Activated CD4-positive, alpha-beta T cell treated with anti-CD3 and anti-CD28 coated beads, Interleukin-2, amount 10 ng/mL, durations not matched to agents 24 days and 14 days (primary cell): ENCODE measurements around the gene TMEM150B. TPM values are rescaled to one million over a fixed set of nuclear protein-coding genes. Genes with fewer than 3 reads are reported as not detected.

ENCODE experiments used
- DNase-seq: peaks from one replicate; pipeline ENCODE4 v3.0.0; 2022
- H3K27ac Mint-ChIP-seq: one replicate; pipeline ENCODE4 v1.8.0; 2022; ENCODE audit warnings: mild to moderate bottlenecking, mixed read lengths
- H3K27me3 Mint-ChIP-seq: one replicate; pipeline ENCODE4 v1.8.0; 2022; ENCODE audit warnings: mixed read lengths
- H3K36me3 Mint-ChIP-seq: one replicate; pipeline ENCODE4 v1.8.0; 2022; ENCODE audit warnings: low read depth, mild to moderate bottlenecking, mixed read lengths
- H3K4me1 Mint-ChIP-seq: one replicate; pipeline ENCODE4 v1.8.0; 2021; ENCODE audit warnings: mixed read lengths
- H3K4me3 Mint-ChIP-seq: one replicate; pipeline ENCODE4 v1.8.0; 2022; ENCODE audit warnings: mild to moderate bottlenecking, moderate library complexity, mixed read lengths
- H3K9me3 Mint-ChIP-seq: one replicate; pipeline ENCODE4 v1.8.0; 2021; ENCODE audit warnings: mixed read lengths
- intact Hi-C: fragments of 100-400 bp; cut with micrococcal nuclease; formaldehyde crosslinking; loops from one replicate; pipeline ENCODE4 v1.15.1; 2023
- total RNA-seq: library from RNA; stranded (reverse); gene quantifications from 2 replicates; pipeline ENCODE4 v1.2.3, GENCODE V29; 2022

Gene TMEM150B, protein sequence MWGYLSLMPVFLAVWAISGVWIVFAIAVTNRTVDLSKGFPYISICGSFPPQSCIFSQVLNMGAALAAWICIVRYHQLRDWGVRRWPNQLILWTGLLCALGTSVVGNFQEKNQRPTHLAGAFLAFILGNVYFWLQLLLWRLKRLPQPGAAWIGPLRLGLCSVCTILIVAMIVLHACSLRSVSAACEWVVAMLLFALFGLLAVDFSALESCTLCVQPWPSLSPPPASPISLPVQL
- 0.28 and 0.69 TPM in 2 replicates for total RNA-seq

DNA sequence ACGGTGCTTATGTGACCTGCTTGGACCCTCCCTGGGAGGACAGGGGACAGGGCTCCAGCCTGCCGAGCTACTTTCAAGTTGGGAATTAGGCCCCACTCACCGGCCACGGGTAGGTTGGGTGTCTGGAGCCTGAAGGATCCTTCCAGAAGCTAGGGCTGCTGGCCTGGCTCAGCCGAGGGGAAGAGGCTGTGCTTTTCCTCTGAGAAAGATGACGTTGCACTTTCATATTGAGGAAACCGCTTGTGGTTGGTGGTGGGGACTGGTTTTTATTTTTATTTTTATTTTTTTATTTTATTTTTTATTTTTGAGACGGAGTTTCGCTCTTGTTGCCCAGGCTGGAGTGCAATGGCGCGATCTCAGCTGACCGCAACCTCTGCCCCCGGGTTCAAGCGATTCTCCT, at the start of gene TMEM150B:
TSS of gene TMEM150B (minus strand) at position 170 of the 400 bp plus-strand sequence. CDS start 4,305 bp downstream, outside the sequence.
- Mint-ChIP-seq H3K27me3 (peaks cover 16% of the 10 kb centered on the region), H3K4me1 (peaks cover 5% of the 10 kb centered on the region), H3K36me3 (no peaks in the 10 kb centered on the region), H3K4me3 (no peak within 1 kb of the TSS), H3K27ac (peak within 1 kb of the TSS; percentile 25), H3K9me3 (no peaks in the 10 kb centered on the region)
- DNase-seq = no peak
- intact Hi-C loops = no loop called here

DNA sequence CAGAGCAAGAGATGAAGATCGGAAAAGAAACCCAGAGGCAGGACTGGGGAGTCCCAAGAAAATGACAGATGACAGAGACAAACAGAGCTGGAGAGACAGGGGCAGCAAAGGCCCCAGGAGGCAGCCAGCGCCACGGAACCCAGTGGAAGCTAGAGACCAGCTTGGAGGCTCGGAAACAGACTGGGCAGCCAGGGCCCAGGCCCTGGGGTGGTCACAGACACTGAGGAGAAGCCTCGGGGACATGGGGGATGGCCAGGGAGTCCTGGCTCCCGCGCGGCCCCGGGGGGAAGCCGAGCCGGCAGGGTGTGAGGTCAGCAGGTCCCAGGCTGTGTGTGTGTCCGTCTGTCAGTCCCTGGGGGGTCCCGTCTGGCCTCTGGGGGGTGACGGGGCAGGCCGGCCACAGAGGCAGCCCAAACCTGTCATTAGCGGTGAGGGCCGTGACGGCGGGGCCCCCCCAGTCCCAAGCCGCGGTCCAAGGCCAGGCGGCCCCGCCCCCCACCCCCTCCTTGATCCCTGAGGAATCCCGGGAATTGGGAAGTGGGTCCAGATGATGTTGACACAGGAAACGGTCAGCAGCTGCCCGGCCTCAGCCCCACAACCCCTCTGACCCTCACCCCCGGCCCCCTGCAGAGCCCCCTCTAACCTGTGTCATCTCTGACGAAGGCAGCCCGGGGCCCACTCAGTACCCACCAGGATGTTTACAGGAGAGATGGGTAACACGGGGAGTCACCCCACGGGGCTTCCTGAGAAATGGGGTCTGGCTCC, 49.0 kb upstream of the TMEM150B start:
- no peak overlapping the region for H3K27ac Mint-ChIP-seq
- H3K4me3 Mint-ChIP-seq = no peak overlapping the region
- H3K4me1 Mint-ChIP-seq = peaks cover 7% of the 10 kb centered on the region
- intact Hi-C loops = no loop called here
- peaks cover 2% of the 10 kb centered on the region for H3K36me3 Mint-ChIP-seq
- peaks cover 36% of the 10 kb centered on the region for H3K27me3 Mint-ChIP-seq
- no peak for DNase-seq
- H3K9me3 Mint-ChIP-seq = no peaks in the 10 kb centered on the region

DNA sequence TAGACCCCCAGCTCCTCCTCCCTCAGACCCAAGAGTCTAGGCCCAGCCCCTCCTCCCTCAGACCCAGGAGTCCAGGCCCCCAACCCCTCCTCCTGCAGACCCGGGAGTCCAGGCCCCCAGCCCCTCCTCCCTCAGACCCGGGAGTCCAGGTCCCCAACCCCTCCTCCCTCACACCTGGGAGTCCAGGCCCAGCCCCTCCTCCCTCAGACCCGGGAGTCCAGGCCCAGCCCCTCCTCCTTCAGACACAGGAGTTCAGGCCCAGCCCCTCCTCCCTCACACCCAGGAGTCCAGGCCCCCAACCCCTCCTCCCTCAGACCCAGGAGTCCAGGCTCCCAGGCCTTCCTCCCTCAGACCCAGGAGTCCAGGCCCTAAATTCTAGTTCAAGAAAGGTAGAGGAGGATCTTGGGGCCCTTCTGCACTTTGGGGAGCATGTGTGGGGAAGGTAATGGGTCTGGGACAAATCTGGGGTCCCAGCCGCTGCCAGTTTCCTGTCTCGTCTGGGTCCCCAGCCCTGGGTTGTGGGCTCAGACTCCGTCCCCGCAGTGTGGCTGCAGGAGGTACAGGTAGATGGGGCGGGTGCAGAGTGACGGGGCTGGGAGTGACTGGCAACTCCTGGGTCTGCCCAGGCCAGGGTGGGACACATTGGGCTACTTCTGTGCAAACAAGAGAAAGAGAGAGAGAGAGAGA, 48.3 kb upstream of the TMEM150B start:
- peaks cover 7% of the 10 kb centered on the region for H3K4me1 Mint-ChIP-seq

GRCh38 chr19:55372316-55373081, 47.4 kb upstream of the TMEM150B start:
- Mint-ChIP-seq H3K4me3 (no peak overlapping the region), H3K27ac (no peak overlapping the region), H3K9me3 (no peaks in the 10 kb centered on the region), H3K27me3 (peaks cover 48% of the 10 kb centered on the region), H3K36me3 (peaks cover 2% of the 10 kb centered on the region), H3K4me1 (peaks cover 7% of the 10 kb centered on the region)
- intact Hi-C loops = no loop called here
- no peak for DNase-seq

More for the DNA sequence above, 48.3 kb upstream of the TMEM150B start:
- intact Hi-C loops = no loop called here
- H3K27me3 Mint-ChIP-seq = peaks cover 42% of the 10 kb centered on the region
- no peak overlapping the region for H3K27ac Mint-ChIP-seq
- H3K9me3 Mint-ChIP-seq = no peaks in the 10 kb centered on the region
- H3K36me3 Mint-ChIP-seq = peaks cover 2% of the 10 kb centered on the region
- no peak overlapping the region for H3K4me3 Mint-ChIP-seq
- no peak for DNase-seq

- peaks cover 7% of the 10 kb centered on the region for H3K4me1 Mint-ChIP-seq
- H3K27me3 Mint-ChIP-seq = peaks cover 51% of the 10 kb centered on the region
Observed at GRCh38 chr19:55370305-55370988, 45.3 kb upstream of the TMEM150B start, which contains the start of gene IL11. TSS of gene IL11 (minus strand) at chr19:55370463. CDS start at chr19:55370310, 153 bp downstream.

GRCh38 chr19:55369653-55370304, 44.6 kb upstream of the TMEM150B start:
- peaks cover 2% of the 10 kb centered on the region for H3K36me3 Mint-ChIP-seq
- H3K4me1 Mint-ChIP-seq = peaks cover 7% of the 10 kb centered on the region
- peaks cover 51% of the 10 kb centered on the region for H3K27me3 Mint-ChIP-seq
- H3K9me3 Mint-ChIP-seq = no peaks in the 10 kb centered on the region
- intact Hi-C loops = no loop called here
- H3K4me3 Mint-ChIP-seq = peak overlapping the region; percentile 69
- peak; percentile 73 for DNase-seq
- H3K27ac Mint-ChIP-seq = no peak overlapping the region

More at GRCh38 chr19:55370305-55370988, 45.3 kb upstream of the TMEM150B start, which contains the start of gene IL11:
- Mint-ChIP-seq H3K27ac (no peak within 1 kb of the TSS), H3K36me3 (peaks cover 2% of the 10 kb centered on the region), H3K4me3 (peak within 1 kb of the TSS; percentile 69), H3K9me3 (no peaks in the 10 kb centered on the region)
- intact Hi-C loops = no loop called here
- no peak for DNase-seq

DNA sequence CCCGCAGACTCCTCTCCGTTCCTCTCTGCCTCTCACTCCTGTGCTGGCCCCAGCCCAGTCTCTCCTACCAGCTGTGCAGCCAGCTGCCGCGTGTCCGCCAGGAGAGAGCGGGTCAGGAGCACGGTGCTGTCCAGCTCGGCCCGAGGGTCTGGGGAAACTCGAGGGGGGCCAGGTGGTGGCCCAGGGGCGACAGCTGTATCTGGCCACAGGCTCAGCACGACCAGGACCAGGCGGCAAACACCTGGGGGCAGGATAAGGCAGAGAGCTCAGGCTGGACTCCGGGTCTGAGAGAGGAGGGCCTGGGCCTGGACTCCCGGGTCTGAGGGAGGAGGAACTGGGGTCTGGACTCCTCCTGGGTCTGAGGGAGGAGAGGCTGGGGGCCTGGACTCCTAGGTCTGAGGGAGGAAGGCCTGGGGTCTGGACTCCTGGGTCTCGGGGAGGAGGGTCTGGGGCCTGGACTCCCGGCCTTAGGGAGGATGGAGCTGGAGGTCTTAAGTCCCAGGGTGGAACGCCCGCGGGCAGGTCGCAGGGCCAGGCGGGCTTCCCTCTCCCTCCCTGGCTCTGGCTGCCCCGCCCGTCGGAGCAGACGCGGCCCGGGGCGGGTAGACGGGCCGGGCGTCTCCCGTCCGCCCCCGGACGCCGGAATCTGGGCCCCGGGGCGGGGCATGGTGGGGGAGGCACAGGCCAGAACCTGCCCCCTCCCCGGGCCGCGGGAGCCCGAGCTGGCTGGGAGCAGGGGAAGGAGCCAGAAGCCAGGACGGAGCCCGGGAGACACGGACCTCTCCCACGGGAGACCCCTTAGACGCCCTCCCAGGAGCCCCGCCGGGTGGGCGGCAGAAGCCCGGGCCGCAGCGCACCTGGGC, 43.8 kb upstream of the TMEM150B start:
- Mint-ChIP-seq H3K4me1 (peaks cover 7% of the 10 kb centered on the region), H3K27me3 (peaks cover 51% of the 10 kb centered on the region), H3K9me3 (no peaks in the 10 kb centered on the region), H3K4me3 (no peak overlapping the region), H3K36me3 (peaks cover 2% of the 10 kb centered on the region), H3K27ac (no peak overlapping the region)
- intact Hi-C loops = no loop called here
- DNase-seq = peak; percentile 73

DNA sequence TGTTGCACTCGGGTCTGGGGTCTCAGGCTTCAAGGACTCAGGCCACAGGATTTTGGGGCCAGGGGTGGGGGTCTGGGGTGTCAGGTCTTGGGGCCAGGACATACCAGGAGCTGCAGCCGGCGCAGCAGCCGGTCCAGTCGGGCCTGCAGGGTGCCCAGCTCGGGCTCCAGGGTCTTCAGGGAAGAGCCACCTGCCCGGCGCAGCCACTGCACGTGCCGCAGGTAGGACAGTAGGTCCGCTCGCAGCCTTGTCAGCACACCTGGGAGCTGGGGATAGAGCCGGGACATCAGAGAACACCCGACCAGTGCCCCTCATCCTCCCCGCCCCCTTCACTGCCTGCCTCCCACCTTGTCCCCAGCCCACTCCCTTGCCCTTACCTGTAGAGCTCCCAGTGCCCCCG, 43.0 kb upstream of the TMEM150B start:
- no peak overlapping the region for H3K27ac Mint-ChIP-seq
- intact Hi-C loops = no loop called here
- no peaks in the 10 kb centered on the region for H3K9me3 Mint-ChIP-seq
- H3K4me1 Mint-ChIP-seq = peaks cover 7% of the 10 kb centered on the region
- peaks cover 46% of the 10 kb centered on the region for H3K27me3 Mint-ChIP-seq
- peaks cover 2% of the 10 kb centered on the region for H3K36me3 Mint-ChIP-seq
- no peak overlapping the region for H3K4me3 Mint-ChIP-seq
- no peak for DNase-seq

DNA sequence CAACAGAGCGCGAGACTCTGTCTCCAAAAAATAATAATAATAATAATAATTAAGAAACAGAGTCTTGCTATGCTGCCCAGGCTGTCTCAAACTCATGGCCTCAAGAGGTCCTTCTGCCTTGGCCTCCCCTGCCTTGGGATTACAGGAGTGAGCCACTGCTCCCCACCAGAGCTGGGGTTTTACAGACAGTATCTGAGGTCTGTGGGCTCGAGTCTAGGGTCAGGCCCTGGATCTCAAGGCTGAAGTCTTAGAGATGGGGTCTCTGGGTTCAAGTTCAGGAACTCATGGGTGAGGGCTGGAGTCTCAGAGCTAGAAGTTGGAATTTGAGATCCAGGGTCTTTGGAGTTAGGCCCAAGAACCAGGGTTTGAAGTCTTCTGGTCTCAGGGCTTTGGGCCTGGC, 41.6 kb upstream of the TMEM150B start:
- Mint-ChIP-seq H3K27ac (no peak overlapping the region), H3K9me3 (no peaks in the 10 kb centered on the region), H3K27me3 (peaks cover 38% of the 10 kb centered on the region), H3K36me3 (peaks cover 2% of the 10 kb centered on the region), H3K4me3 (no peak overlapping the region), H3K4me1 (peaks cover 7% of the 10 kb centered on the region)
- DNase-seq = no peak
- intact Hi-C loops = no loop called here

GRCh38 chr19:55365964-55366363, 40.8 kb upstream of the TMEM150B start:
- no peak for DNase-seq
- no peaks in the 10 kb centered on the region for H3K9me3 Mint-ChIP-seq
- peaks cover 6% of the 10 kb centered on the region for H3K4me1 Mint-ChIP-seq
- peaks cover 30% of the 10 kb centered on the region for H3K27me3 Mint-ChIP-seq
- peaks cover under 1% of the 10 kb centered on the region for H3K36me3 Mint-ChIP-seq
- intact Hi-C loops = no loop called here
- H3K4me3 Mint-ChIP-seq = no peak overlapping the region
- H3K27ac Mint-ChIP-seq = no peak overlapping the region

- DNase-seq = no peak
- intact Hi-C loops = no loop called here
- Mint-ChIP-seq H3K9me3 (no peaks in the 10 kb centered on the region), H3K36me3 (no peaks in the 10 kb centered on the region), H3K4me3 (no peak overlapping the region), H3K27ac (no peak overlapping the region), H3K27me3 (peaks cover 23% of the 10 kb centered on the region), H3K4me1 (peaks cover 2% of the 10 kb centered on the region)
Observed at GRCh38 chr19:55365245-55365644, 40.1 kb upstream of the TMEM150B start.
